ENCODE data around the gene SOX4. TPM values are rescaled to one million over a fixed set of nuclear protein-coding genes. Genes with fewer than 3 reads are reported as not detected.
A peak's percentile ranks its signal among the peaks of the same experiment; 100 is the strongest.

Gene SOX4
- total RNA-seq, 2 donors from 2014 or later = 45.1 to 47.0 TPM

- TF ChIP-seq, protein P1, sequence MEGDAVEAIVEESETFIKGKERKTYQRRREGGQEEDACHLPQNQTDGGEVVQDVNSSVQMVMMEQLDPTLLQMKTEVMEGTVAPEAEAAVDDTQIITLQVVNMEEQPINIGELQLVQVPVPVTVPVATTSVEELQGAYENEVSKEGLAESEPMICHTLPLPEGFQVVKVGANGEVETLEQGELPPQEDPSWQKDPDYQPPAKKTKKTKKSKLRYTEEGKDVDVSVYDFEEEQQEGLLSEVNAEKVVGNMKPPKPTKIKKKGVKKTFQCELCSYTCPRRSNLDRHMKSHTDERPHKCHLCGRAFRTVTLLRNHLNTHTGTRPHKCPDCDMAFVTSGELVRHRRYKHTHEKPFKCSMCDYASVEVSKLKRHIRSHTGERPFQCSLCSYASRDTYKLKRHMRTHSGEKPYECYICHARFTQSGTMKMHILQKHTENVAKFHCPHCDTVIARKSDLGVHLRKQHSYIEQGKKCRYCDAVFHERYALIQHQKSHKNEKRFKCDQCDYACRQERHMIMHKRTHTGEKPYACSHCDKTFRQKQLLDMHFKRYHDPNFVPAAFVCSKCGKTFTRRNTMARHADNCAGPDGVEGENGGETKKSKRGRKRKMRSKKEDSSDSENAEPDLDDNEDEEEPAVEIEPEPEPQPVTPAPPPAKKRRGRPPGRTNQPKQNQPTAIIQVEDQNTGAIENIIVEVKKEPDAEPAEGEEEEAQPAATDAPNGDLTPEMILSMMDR (IDR thresholded peaks at IDR 0.05) = peak; percentile 91
- Histone ChIP-seq H3K9ac (ENCODE audit: low read depth in 2 of 2, low read length in 2 of 2) (peak overlapping the region; percentile 60 to 92), H3K4me1 (no peaks in the 10 kb centered on the region), H3K36me3 (no peaks in the 10 kb centered on the region), H3K27ac (peak overlapping the region; percentile 92), H3K4me3 (peak overlapping the region; percentile 71), H3K27me3 (no peaks in the 10 kb centered on the region), H3K9me3 (no peaks in the 10 kb centered on the region)
- peak; percentile 94 for DNase-seq
- intact Hi-C loops (cut with DNase I) = loop anchor here (2.0 to 10.0 kb wide), 2 partner anchors 715 to 1025 kb away; no protein-coding TSS in a partner anchor
These were observed 3.9 kb upstream of the SOX4 start for GRCh38 chr6:21589352-21590345.

DNA sequence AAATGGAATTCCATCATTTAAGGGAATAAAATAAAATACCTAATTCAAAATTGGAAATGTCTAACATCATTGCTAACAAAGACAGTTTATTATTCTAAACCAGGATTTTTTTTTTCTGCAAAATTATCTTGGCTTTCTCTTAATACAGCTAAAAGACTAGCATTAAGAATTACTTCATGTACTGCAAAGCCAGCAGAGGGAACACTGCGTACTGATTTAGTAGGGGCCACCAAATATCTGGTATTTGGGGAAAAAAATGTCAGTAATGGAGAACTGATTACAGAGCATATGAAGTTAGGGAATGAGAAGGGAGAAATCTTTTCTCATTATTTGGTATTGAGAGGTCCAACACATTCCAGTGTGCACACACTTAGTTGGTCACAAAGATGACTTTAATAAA, 3.2 kb upstream of the SOX4 start:
- Histone ChIP-seq H3K9ac (ENCODE audit: low read depth in 2 of 2, low read length in 2 of 2) (no peak overlapping the region), H3K27ac (no peak overlapping the region), H3K4me3 (no peak overlapping the region), H3K9me3 (no peaks in the 10 kb centered on the region), H3K27me3 (no peaks in the 10 kb centered on the region), H3K4me1 (no peaks in the 10 kb centered on the region), H3K36me3 (no peaks in the 10 kb centered on the region)
- DNase-seq = no peak
- intact Hi-C loops (cut with DNase I) = no loop called here
- TF ChIP-seq, protein P1 (IDR thresholded peaks at IDR 0.05) = no peak

DNA sequence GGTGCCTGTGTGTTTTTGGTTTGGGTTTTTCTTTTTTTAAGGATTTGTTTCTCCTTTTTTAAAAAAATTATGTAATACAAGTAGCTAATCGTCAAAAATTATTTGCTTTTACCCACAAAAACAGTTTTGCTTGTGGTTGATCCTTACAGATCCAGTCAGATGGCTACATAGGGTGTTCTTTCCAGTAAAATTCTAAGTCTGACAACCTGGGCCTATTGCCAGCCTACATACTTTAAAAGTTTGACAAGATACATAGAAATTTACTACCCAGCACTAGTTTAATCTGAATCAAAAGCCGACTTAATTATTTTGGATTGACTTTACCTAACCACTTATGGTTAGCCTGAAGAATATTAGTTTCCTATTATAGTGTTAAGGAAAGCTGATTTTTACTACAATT, 2.1 kb upstream of the SOX4 start:
- intact Hi-C loops (cut with DNase I) = no loop called here
- Histone ChIP-seq H3K9me3 (no peaks in the 10 kb centered on the region), H3K27me3 (no peaks in the 10 kb centered on the region), H3K36me3 (no peaks in the 10 kb centered on the region), H3K4me1 (no peaks in the 10 kb centered on the region), H3K9ac (ENCODE audit: low read depth in 2 of 2, low read length in 2 of 2) (no peak overlapping the region), H3K27ac (no peak overlapping the region), H3K4me3 (no peak overlapping the region)
- DNase-seq = no peak
- TF ChIP-seq, protein P1 (IDR thresholded peaks at IDR 0.05) = no peak

DNA sequence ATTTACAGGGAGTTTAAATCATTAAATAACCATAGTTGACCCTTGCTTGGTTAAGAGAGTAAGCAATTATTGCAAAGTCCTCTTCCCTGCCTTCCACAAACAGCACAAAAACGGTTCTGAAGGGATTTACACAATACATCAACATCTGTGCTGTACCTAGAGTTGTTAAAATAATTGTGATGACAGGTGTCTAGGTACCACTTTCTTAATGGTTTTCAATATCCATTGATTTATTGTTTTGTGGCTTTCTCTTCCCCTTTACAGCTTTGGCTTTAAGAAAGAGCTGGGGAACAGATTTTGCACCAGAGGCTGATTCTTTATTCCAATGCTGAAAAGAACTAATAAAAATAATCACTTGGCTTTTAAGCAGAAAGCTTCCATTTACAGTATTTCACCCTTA, 598 bp upstream of the SOX4 start:
- intact Hi-C loops (cut with DNase I) = no loop called here
- Histone ChIP-seq H3K27me3 (no peaks in the 10 kb centered on the region), H3K9ac (ENCODE audit: low read depth in 2 of 2, low read length in 2 of 2) (peak overlapping the region in 1 of 2 donors; percentile 98), H3K4me1 (no peaks in the 10 kb centered on the region), H3K36me3 (no peaks in the 10 kb centered on the region), H3K27ac (peak overlapping the region; percentile 94), H3K9me3 (no peaks in the 10 kb centered on the region), H3K4me3 (peak overlapping the region; percentile 75)
- DNase-seq = no peak
- TF ChIP-seq, protein P1 (IDR thresholded peaks at IDR 0.05) = no peak

DNA sequence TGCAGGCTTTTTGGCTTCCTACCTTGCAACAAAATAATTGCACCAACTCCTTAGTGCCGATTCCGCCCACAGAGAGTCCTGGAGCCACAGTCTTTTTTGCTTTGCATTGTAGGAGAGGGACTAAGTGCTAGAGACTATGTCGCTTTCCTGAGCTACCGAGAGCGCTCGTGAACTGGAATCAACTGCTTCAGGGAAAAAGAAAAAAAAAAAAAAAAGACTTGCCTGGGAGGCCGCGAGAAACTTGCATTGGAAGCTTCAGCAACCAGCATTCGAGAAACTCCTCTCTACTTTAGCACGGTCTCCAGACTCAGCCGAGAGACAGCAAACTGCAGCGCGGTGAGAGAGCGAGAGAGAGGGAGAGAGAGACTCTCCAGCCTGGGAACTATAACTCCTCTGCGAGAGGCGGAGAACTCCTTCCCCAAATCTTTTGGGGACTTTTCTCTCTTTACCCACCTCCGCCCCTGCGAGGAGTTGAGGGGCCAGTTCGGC, 420 bp downstream of the SOX4 start:
- no peaks in the 10 kb centered on the region for H3K4me1 ChIP-seq
- H3K36me3 ChIP-seq = no peaks in the 10 kb centered on the region
- peak; percentile 44 for DNase-seq
- H3K27ac ChIP-seq = peak overlapping the region; percentile 94
- intact Hi-C loops (cut with DNase I) = no loop called here
- no peaks in the 10 kb centered on the region for H3K9me3 ChIP-seq
- TF ChIP-seq, protein P1 (IDR thresholded peaks at IDR 0.05) = no peak
- H3K4me3 ChIP-seq = peak overlapping the region; percentile 75
- peak overlapping the region; percentile 87 to 98 for H3K9ac ChIP-seq (ENCODE audit: low read depth in 2 of 2, low read length in 2 of 2)
- H3K27me3 ChIP-seq = no peaks in the 10 kb centered on the region

Data from colonic mucosa (tissue), 4 donors.